HepG2 (cell line): ENCODE data around the gene NPSR1. TPM values are rescaled to one million over a fixed set of nuclear protein-coding genes. Genes with fewer than 3 reads are reported as not detected.

ENCODE experiments used
- ATAC-seq: fragments of 200-7000 bp; cut with Tn5 transposase; 3 replicates; pipeline ENCODE4 v1.9.1; 2020; ENCODE audit warnings: mild to moderate bottlenecking, moderate library complexity
- BruUV-seq: library from RNA; stranded (reverse); fragments of 400-500 nt; replicated peaks from 2 replicates; lab custom pipeline; 2021; lab: Mats Ljungman, UMichigan
- CTCF ChIA-PET: fragments of 300-600 bp; formaldehyde crosslinking; extraction: SDS; loops from one replicate; lab custom pipeline; 2021; ENCODE audit warnings: low total read pairs, inconsistent platforms, low intra/inter-chr PET ratio; lab: Yijun Ruan, JAX
- POLR2A ChIA-PET: fragments of 350-600 bp; sonication (Branson Sonifier 250); formaldehyde crosslinking; loops from one replicate; lab custom pipeline; 2020; ENCODE audit warnings: antibody characterized with exemption, inconsistent platforms; lab: Yijun Ruan, JAX
- DNase-seq: peaks from one replicate; pipeline ENCODE4 v3.0.0-alpha.2; 2015; ENCODE audit warnings: low spot score
- FAIRE-seq: peaks from 3 replicates; lab custom pipeline; 2011; peaks lifted over from hg19 to GRCh38; lab: Jason Lieb, UNC
- H2AFZ ChIP-seq: one replicate; pipeline ENCODE4 v1.6.1; 2011; ENCODE audit warnings: low read length, inconsistent platforms
- H3K27ac ChIP-seq: fragments of 300-600 bp; 3 replicates; pipeline ENCODE4 v1.8.0; 2011; ENCODE audit warnings: mixed run types, mild to moderate bottlenecking, mixed read lengths, low read length, inconsistent platforms; ENCODE audit not compliant: insufficient read depth; ENCODE audit errors: extremely low read length
- H3K27me3 ChIP-seq, 2 experiments: fragments of 200-600 bp in 1 of 2; 2 replicates in 1 of 2; 3 replicates in 1 of 2; pipeline versions ENCODE4 v1.6.0 to v1.8.0; 2011; ENCODE audit warnings: low read length in 2 of 2, mild to moderate bottlenecking in 2 of 2, moderate library complexity in 2 of 2, inconsistent platforms in 1 of 2; ENCODE audit not compliant: insufficient read depth in 2 of 2, control insufficient read depth in 1 of 2
- H3K36me3 ChIP-seq, 2 experiments: fragments of 200-600 bp in 1 of 2; replicated peaks in 1 of 2; 2 replicates in 1 of 2; 3 replicates in 1 of 2; pipeline versions ENCODE4 v1.5.1 to v1.8.0; 2011; ENCODE audit warnings: low read length in 2 of 2, inconsistent platforms in 1 of 2; ENCODE audit not compliant: insufficient read depth in 2 of 2, control insufficient read depth in 1 of 2
- H3K4me1 ChIP-seq: 2 replicates; pipeline ENCODE4 v1.5.1; 2012; ENCODE audit warnings: low read length, inconsistent platforms; ENCODE audit not compliant: insufficient read depth
- H3K4me2 ChIP-seq: 2 replicates; pipeline ENCODE4 v1.6.0; 2011; ENCODE audit warnings: low read depth, low read length, inconsistent platforms
- H3K4me3 ChIP-seq, 3 experiments: fragments of 200-600 bp in 1 of 3; sonication (generic), shearing (Covaris generic) in 1 of 3; replicated peaks in 1 of 3; 2 replicates each; pipeline ENCODE4 v1.5.1; 2011 to 2016; ENCODE audit warnings: low read length in 3 of 3, inconsistent platforms in 2 of 3, low read depth in 2 of 3, mild to moderate bottlenecking in 2 of 3, control low read depth in 1 of 3, mixed read lengths in 1 of 3; ENCODE audit not compliant: insufficient read depth in 1 of 3
- H3K79me2 ChIP-seq: one replicate; pipeline ENCODE4 v1.6.1; 2011; ENCODE audit warnings: low read length, inconsistent platforms; ENCODE audit not compliant: insufficient read depth
- H3K9ac ChIP-seq: 2 replicates; pipeline ENCODE4 v1.6.0; 2011; ENCODE audit warnings: mild to moderate bottlenecking, low read depth, low read length, inconsistent platforms; ENCODE audit not compliant: insufficient read depth
- H3K9me3 ChIP-seq: 2 replicates; pipeline ENCODE4 v1.5.1; 2012; ENCODE audit warnings: mild to moderate bottlenecking, low read length
- H4K20me1 ChIP-seq: 2 replicates; pipeline ENCODE4 v1.6.0; 2011; ENCODE audit warnings: inconsistent platforms, mild to moderate bottlenecking, low read length, moderate library complexity; ENCODE audit not compliant: insufficient read depth
- POLR2AphosphoS2 ChIP-seq: IDR thresholded peaks from 2 replicates; pipeline ENCODE4 v1.6.1; 2011; ENCODE audit warnings: low read depth, low read length, improper control_type of control experiment
- RAD21 ChIP-seq: fragments of 450-650 bp; formaldehyde crosslinking; IDR thresholded peaks from 2 replicates; pipeline ENCODE4 v1.5.0; 2020; ENCODE audit warnings: mild to moderate bottlenecking
- SMC3 ChIP-seq: IDR thresholded peaks from 2 replicates; pipeline ENCODE4 v1.6.1; 2011; ENCODE audit warnings: low read length, improper control_type of control experiment
- ZNF577 ChIP-seq: sonication (generic); formaldehyde crosslinking; IDR thresholded peaks from 2 replicates; pipeline ENCODE4 v1.4.0; 2020; ENCODE audit warnings: mild to moderate bottlenecking, low read depth, missing genetic modification reagents, borderline replicate concordance
- ZSCAN22 ChIP-seq: sonication (generic); formaldehyde crosslinking; IDR thresholded peaks from 2 replicates; pipeline ENCODE4 v1.4.0; 2020; ENCODE audit warnings: mild to moderate bottlenecking, missing genetic modification reagents
- WGBS: methylation state at CpG from one replicate; pipeline ENCODE4 v1.1.6; 2017; ENCODE audit warnings: low lambda C conversion rate; 5-methylcytosine and 5-hydroxymethylcytosine counted together
- in situ Hi-C: cut with HindIII; loops from 2 replicates; pipeline ENCODE4 v1.10.0; 2017; ENCODE audit warnings: low pct_unique_long_range_greater_than_20kb; ENCODE audit not compliant: extremely low pct_ligation_motif_present
- intact Hi-C: fragments of 100-400 bp; cut with micrococcal nuclease; formaldehyde crosslinking; loops from one replicate; pipeline ENCODE4 v1.10.0; 2022; ENCODE audit not compliant: unreplicated experiment
- polyA plus RNA-seq, 8 experiments: library from polyadenylated mRNA; depleted of rRNA in 3 of 8; stranded (reverse) in 7 of 8; unstranded in 1 of 8; fragments of >200 nt; fragmentation: Illumina TruSeq in 4 of 8; extraction: Trizol in 4 of 8; gene quantifications; 2 replicates each; pipeline versions ENCODE4 v1.2.1 to v1.2.3, GENCODE V29; 2011 to 2016; ENCODE audit warnings: low read depth in 4 of 8, missing spikeins in 1 of 8, mixed read lengths in 1 of 8; ENCODE audit not compliant: insufficient read depth in 1 of 8
- total RNA-seq, 5 experiments: library from RNA; depleted of rRNA; stranded (reverse); fragments of >200 nt; fragmentation: Illumina TruSeq; extraction: Trizol; gene quantifications; 2 replicates each; pipeline ENCODE4 v1.2.3, GENCODE V29; 2016; ENCODE audit warnings: low read depth in 1 of 5
- TF ChIP-seq, protein P1 (sequence below): sonication (generic); formaldehyde crosslinking; IDR thresholded peaks from 2 replicates; pipeline ENCODE4 v1.4.0; 2020; ENCODE audit warnings: missing genetic modification reagents, borderline replicate concordance
- TF ChIP-seq, protein P2 (sequence below): sonication (generic); formaldehyde crosslinking; IDR thresholded peaks from 2 replicates; pipeline ENCODE4 v1.4.0; 2020; ENCODE audit warnings: missing genetic modification reagents, borderline replicate concordance
- TF ChIP-seq, protein P3 (sequence below): sonication (generic); formaldehyde crosslinking; IDR thresholded peaks from 2 replicates; pipeline ENCODE4 v1.9.0; 2021; ENCODE audit warnings: missing genetic modification reagents, borderline replicate concordance

The NPSR1 gene
- total and polyA plus RNA-seq, 2 of the 13 experiments (the other 11 are each of a cell fraction or from before 2014, with no cell fraction given): not detected

DNA sequence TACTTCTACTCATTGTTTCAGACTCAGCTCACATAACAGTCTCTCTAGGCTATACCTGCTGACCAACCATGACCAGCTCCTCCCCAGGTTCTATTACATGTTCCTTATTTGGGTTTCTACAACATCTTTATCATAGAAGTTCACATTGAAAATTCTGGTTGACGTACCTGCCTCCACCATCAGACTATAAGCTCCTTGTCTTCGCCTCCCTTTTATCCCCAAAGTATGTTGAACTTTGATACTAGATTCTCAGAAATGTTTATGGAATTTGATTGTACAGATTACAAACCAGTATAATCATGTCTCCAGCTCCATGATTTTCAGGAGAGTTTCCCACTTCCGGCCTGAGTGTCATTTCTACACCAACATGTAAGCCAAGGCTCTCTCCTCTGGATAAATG lies 15.0 kb downstream of the NPSR1 start:
- in situ Hi-C loops: no loop called here
- TF ChIP-seq ZNF577 (no peak), ZSCAN22 (CRISPR knock-in tag) (peak; percentile 91), POLR2AphosphoS2 (no peak)
- 100% methylated on average over 3 of the region's 3 CpGs for WGBS
- no TSS peak for BruUV-seq
- Histone ChIP-seq H3K27me3 (no peaks in the 10 kb centered on the region), H3K4me1 (peaks cover 9% of the 10 kb centered on the region), H2AFZ (no peak overlapping the region), H3K36me3 (peaks cover 1 to 3% of the 10 kb centered on the region in 2 experiments; a peak in 2 of 5 replicates), H3K9me3 (no peaks in the 10 kb centered on the region), H3K9ac (no peak overlapping the region), H4K20me1 (no peaks in the 10 kb centered on the region; the same call in 1 of the 2 replicates), H3K27ac (no peak overlapping the region), H3K4me2 (no peak overlapping the region), H3K79me2 (no peaks in the 10 kb centered on the region), H3K4me3 (no peak overlapping the region)
- DNase-seq: no peak
- no peak for FAIRE-seq
- intact Hi-C loops: loop anchor here (10.0 kb wide), 1 partner anchor 362 kb away; the partner anchor contains the start of gene DPY19L1
- ChIA-PET POLR2A (interaction anchor here (1.0 kb wide), 1 partner anchor 85 kb away, joined by 3 read pairs; no protein-coding TSS in a partner anchor), CTCF (no interaction called here)
- ATAC-seq: no peak

DNA sequence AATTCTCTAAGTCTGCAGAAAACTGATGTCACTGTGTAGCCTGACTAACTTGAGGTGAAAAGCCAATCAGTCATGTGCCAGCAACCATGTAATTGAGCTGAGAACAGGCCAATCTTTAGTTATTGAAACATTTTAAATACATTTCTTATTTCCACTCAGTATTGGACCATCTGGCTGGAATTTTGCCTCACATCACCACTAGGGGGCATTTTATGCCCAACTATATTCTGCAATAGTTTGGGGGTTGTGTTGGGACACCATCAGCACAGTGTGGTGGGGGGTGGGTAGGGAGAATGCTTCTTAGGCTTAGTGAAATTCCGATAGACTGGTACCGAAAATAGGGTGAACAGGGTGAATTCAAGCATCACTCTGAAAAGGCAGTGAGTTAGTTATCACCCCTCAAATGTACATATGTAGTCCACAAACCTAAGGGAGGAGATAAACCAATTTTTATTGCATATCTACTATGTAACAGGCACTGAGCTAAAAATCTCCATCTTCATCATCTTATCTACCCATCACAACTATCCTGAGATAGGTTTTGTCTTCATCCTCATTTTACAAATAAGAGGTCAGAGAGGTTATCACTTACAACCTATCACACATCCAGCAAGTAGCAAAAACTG lies 17.8 kb downstream of the NPSR1 start:
- POLR2A ChIA-PET: no interaction called here
- in situ Hi-C loops: no loop called here
- FAIRE-seq: peak; percentile 50
- TF ChIP-seq RAD21 (CRISPR knock-in tag) (peak; percentile 41; the same call in 1 of the 2 replicates), SMC3 (peak; percentile 53)
- TF ChIP-seq, protein P1, sequence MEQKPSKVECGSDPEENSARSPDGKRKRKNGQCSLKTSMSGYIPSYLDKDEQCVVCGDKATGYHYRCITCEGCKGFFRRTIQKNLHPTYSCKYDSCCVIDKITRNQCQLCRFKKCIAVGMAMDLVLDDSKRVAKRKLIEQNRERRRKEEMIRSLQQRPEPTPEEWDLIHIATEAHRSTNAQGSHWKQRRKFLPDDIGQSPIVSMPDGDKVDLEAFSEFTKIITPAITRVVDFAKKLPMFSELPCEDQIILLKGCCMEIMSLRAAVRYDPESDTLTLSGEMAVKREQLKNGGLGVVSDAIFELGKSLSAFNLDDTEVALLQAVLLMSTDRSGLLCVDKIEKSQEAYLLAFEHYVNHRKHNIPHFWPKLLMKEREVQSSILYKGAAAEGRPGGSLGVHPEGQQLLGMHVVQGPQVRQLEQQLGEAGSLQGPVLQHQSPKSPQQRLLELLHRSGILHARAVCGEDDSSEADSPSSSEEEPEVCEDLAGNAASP (CRISPR knock-in tag): peak; percentile 78; the same call in 1 of the 2 replicates
- TF ChIP-seq, protein P2, sequence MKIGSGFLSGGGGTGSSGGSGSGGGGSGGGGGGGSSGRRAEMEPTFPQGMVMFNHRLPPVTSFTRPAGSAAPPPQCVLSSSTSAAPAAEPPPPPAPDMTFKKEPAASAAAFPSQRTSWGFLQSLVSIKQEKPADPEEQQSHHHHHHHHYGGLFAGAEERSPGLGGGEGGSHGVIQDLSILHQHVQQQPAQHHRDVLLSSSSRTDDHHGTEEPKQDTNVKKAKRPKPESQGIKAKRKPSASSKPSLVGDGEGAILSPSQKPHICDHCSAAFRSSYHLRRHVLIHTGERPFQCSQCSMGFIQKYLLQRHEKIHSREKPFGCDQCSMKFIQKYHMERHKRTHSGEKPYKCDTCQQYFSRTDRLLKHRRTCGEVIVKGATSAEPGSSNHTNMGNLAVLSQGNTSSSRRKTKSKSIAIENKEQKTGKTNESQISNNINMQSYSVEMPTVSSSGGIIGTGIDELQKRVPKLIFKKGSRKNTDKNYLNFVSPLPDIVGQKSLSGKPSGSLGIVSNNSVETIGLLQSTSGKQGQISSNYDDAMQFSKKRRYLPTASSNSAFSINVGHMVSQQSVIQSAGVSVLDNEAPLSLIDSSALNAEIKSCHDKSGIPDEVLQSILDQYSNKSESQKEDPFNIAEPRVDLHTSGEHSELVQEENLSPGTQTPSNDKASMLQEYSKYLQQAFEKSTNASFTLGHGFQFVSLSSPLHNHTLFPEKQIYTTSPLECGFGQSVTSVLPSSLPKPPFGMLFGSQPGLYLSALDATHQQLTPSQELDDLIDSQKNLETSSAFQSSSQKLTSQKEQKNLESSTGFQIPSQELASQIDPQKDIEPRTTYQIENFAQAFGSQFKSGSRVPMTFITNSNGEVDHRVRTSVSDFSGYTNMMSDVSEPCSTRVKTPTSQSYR (CRISPR knock-in tag): peak; percentile 9; the same call in 1 of the 2 replicates
- TF ChIP-seq, protein P3, sequence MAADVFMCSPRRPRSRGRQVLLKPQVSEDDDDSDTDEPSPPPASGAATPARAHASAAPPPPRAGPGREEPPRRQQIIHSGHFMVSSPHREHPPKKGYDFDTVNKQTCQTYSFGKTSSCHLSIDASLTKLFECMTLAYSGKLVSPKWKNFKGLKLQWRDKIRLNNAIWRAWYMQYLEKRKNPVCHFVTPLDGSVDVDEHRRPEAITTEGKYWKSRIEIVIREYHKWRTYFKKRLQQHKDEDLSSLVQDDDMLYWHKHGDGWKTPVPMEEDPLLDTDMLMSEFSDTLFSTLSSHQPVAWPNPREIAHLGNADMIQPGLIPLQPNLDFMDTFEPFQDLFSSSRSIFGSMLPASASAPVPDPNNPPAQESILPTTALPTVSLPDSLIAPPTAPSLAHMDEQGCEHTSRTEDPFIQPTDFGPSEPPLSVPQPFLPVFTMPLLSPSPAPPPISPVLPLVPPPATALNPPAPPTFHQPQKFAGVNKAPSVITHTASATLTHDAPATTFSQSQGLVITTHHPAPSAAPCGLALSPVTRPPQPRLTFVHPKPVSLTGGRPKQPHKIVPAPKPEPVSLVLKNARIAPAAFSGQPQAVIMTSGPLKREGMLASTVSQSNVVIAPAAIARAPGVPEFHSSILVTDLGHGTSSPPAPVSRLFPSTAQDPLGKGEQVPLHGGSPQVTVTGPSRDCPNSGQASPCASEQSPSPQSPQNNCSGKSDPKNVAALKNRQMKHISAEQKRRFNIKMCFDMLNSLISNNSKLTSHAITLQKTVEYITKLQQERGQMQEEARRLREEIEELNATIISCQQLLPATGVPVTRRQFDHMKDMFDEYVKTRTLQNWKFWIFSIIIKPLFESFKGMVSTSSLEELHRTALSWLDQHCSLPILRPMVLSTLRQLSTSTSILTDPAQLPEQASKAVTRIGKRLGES (CRISPR knock-in tag): no peak

More for the DNA sequence above, 17.8 kb downstream of the NPSR1 start:
- H3K9me3 ChIP-seq: no peaks in the 10 kb centered on the region
- intact Hi-C loops: loop anchor here (5.0 to 10.0 kb wide), 2 partner anchors 81 to 359 kb away; partner anchors contain the start of gene DPY19L1
- peak; percentile 87 for ATAC-seq
- no peak overlapping the region for H3K27ac ChIP-seq
- H3K4me1 ChIP-seq: peaks cover 9% of the 10 kb centered on the region
- BruUV-seq: no TSS peak
- no peaks in the 10 kb centered on the region for H3K27me3 ChIP-seq
- WGBS: 69% methylated on average over 2 of the region's 2 CpGs
- H2AFZ ChIP-seq: no peak overlapping the region
- no peak overlapping the region for H3K4me3 ChIP-seq
- H3K4me2 ChIP-seq: no peak overlapping the region
- no peaks in the 10 kb centered on the region for H3K79me2 ChIP-seq
- H4K20me1 ChIP-seq: no peaks in the 10 kb centered on the region; the same call in 1 of the 2 replicates
- peaks cover 0 to 1% of the 10 kb centered on the region in 2 experiments; a peak in 2 of 5 replicates for H3K36me3 ChIP-seq
- DNase-seq: peak; percentile 27
- H3K9ac ChIP-seq: no peak overlapping the region
- CTCF ChIA-PET: interaction anchor here (1.1 to 1.2 kb wide), 2 partner anchors 251 to 355 kb away, joined by 3 to 4 read pairs; no protein-coding TSS in a partner anchor
